GM23338 (cell line): ENCODE results near the gene RAD9B. TPM values are rescaled to one million over a fixed set of nuclear protein-coding genes. Genes with fewer than 3 reads are reported as not detected.

ENCODE experiments used
- ATAC-seq: fragments of 200-7000 bp; cut with Tn5 transposase; 3 replicates; pipeline ENCODE4 v1.9.1; 2020
- DNase-seq: peaks from one replicate; pipeline ENCODE4 v3.0.0-alpha.2; 2015; ENCODE audit warnings: low spot score
- H2AFZ ChIP-seq: fragments of 200-600 bp; sonication (generic); 2 replicates; pipeline ENCODE4 v1.8.0; 2016; ENCODE audit warnings: antibody characterized with exemption, mild to moderate bottlenecking, moderate library complexity
- H3F3A ChIP-seq: fragments of 200-600 bp; sonication (generic); replicated peaks from 2 replicates; pipeline ENCODE4 v1.8.0; 2017; ENCODE audit warnings: antibody characterized with exemption, mixed run types, low read depth
- H3K27ac ChIP-seq: fragments of 200-600 bp; sonication (generic); 2 replicates; pipeline ENCODE4 v1.6.1; 2016; ENCODE audit warnings: low read depth
- H3K27me3 ChIP-seq: fragments of 200-600 bp; sonication (generic); 2 replicates; pipeline ENCODE4 v1.8.0; 2016; ENCODE audit warnings: mild to moderate bottlenecking, mixed run types, moderate library complexity; ENCODE audit not compliant: insufficient read depth
- H3K36me3 ChIP-seq: fragments of 200-600 bp; sonication (generic); 2 replicates; pipeline ENCODE4 v1.8.0; 2016; ENCODE audit warnings: mild to moderate bottlenecking; ENCODE audit not compliant: insufficient read depth
- H3K4me1 ChIP-seq: fragments of 200-600 bp; sonication (generic); 2 replicates; pipeline ENCODE4 v1.8.0; 2016; ENCODE audit warnings: mild to moderate bottlenecking, moderate library complexity; ENCODE audit not compliant: insufficient read depth
- H3K4me2 ChIP-seq: fragments of 200-600 bp; sonication (generic); 2 replicates; pipeline ENCODE4 v1.7.1; 2017; ENCODE audit warnings: mixed run types
- H3K4me3 ChIP-seq: fragments of 200-600 bp; sonication (generic); 2 replicates; pipeline ENCODE4 v1.6.1; 2016; ENCODE audit warnings: mixed run types
- H3K79me2 ChIP-seq: fragments of 200-600 bp; sonication (generic); replicated peaks from 2 replicates; pipeline ENCODE4 v1.8.0; 2017; ENCODE audit warnings: mild to moderate bottlenecking; ENCODE audit not compliant: insufficient read depth
- H3K9me2 ChIP-seq: fragments of 200-600 bp; sonication (generic); 2 replicates; pipeline ENCODE4 v1.8.0; 2017; ENCODE audit not compliant: insufficient read depth
- H4K20me1 ChIP-seq: fragments of 200-600 bp; sonication (generic); replicated peaks from 2 replicates; pipeline ENCODE4 v1.8.0; 2017; ENCODE audit warnings: mild to moderate bottlenecking; ENCODE audit not compliant: insufficient read depth
- H3K27ac Mint-ChIP-seq: 2 replicates; pipeline ENCODE4 v1.8.0; 2020; ENCODE audit warnings: inconsistent platforms, mild to moderate bottlenecking, moderate library complexity, mixed read lengths
- H3K27me3 Mint-ChIP-seq: 3 replicates; pipeline ENCODE4 v1.8.0; 2022; ENCODE audit warnings: low read depth, mild to moderate bottlenecking, moderate library complexity, mixed read lengths, inconsistent platforms; ENCODE audit not compliant: insufficient read depth, poor library complexity
- H3K36me3 Mint-ChIP-seq: 3 replicates; pipeline ENCODE4 v1.8.0; 2021; ENCODE audit warnings: low read depth, mild to moderate bottlenecking, inconsistent platforms, moderate library complexity, mixed read lengths
- H3K4me1 Mint-ChIP-seq: 3 replicates; pipeline ENCODE4 v1.8.0; 2020; ENCODE audit warnings: mild to moderate bottlenecking, inconsistent platforms, mixed read lengths
- H3K4me3 Mint-ChIP-seq: 3 replicates; pipeline ENCODE4 v1.8.0; 2021; ENCODE audit warnings: moderate library complexity, mild to moderate bottlenecking, inconsistent platforms, mixed read lengths
- H3K9me3 Mint-ChIP-seq: 3 replicates; pipeline ENCODE4 v1.8.0; 2020; ENCODE audit warnings: moderate library complexity, mild to moderate bottlenecking, inconsistent platforms, mixed read lengths
- CREB1 ChIP-seq: fragments of 250-450 bp; sonication (Bioruptor Pico); IDR thresholded peaks from 2 replicates; pipeline ENCODE4 v1.5.0; 2020; ENCODE audit warnings: low read depth, mild to moderate bottlenecking, moderate library complexity
- CTCF ChIP-seq, 2 experiments: fragments of 200-600 bp in 1 of 2; sonication (generic) in 1 of 2; conservative IDR thresholded peaks; 2 replicates each; pipeline versions ENCODE4 v1.5.1 to v1.6.1; 2016 to 2017; ENCODE audit warnings: antibody characterized with exemption in 2 of 2, low read depth in 2 of 2, mild to moderate bottlenecking in 2 of 2, moderate library complexity in 1 of 2
- EZH2 ChIP-seq: fragments of 200-600 bp; sonication (generic); IDR thresholded peaks from one replicate; pipeline ENCODE4 v1.8.0; 2017; ENCODE audit warnings: antibody characterized with exemption, mild to moderate bottlenecking, low read depth; ENCODE audit not compliant: unreplicated experiment
- EZH2phosphoT487 ChIP-seq: fragments of 200-600 bp; sonication (generic); IDR thresholded peaks from one replicate; pipeline ENCODE4 v1.8.1; 2018; ENCODE audit warnings: antibody characterized with exemption; ENCODE audit not compliant: unreplicated experiment
- JUNB ChIP-seq: IDR thresholded peaks from one replicate; pipeline ENCODE4 v1.6.1; 2016; ENCODE audit warnings: antibody characterized with exemption; ENCODE audit not compliant: unreplicated experiment
- NANOG ChIP-seq: IDR thresholded peaks from 2 replicates; pipeline ENCODE4 v1.6.1; 2016; ENCODE audit warnings: antibody characterized with exemption, borderline replicate concordance
- POLR2AphosphoS5 ChIP-seq: IDR thresholded peaks from 2 replicates; pipeline ENCODE4 v1.6.1; 2016; ENCODE audit warnings: antibody characterized with exemption, low read depth
- STAT1 ChIP-seq: IDR thresholded peaks from one replicate; pipeline ENCODE4 v1.6.1; 2016; ENCODE audit warnings: antibody characterized with exemption; ENCODE audit not compliant: unreplicated experiment
- ZNF114 ChIP-seq: fragments of 250-450 bp; sonication (Bioruptor Pico); IDR thresholded peaks from 2 replicates; pipeline ENCODE4 v1.5.0; 2020; ENCODE audit warnings: mild to moderate bottlenecking, moderate library complexity
- ZNF462 ChIP-seq: fragments of 250-450 bp; sonication (Bioruptor Pico); IDR thresholded peaks from 2 replicates; pipeline ENCODE4 v1.5.0; 2020; ENCODE audit warnings: mild to moderate bottlenecking, moderate library complexity
- polyA plus RNA-seq: library from polyadenylated mRNA; unstranded; fragments of >200 nt; fragmentation: Nextera tagmentation; extraction: Ambion mirVana; gene quantifications from 2 replicates; pipeline ENCODE4 v1.2.1, GENCODE V29; 2016
- total RNA-seq: library from RNA; depleted of rRNA; stranded (reverse); fragments of >200 nt; shearing (Covaris generic); gene quantifications from 2 replicates; pipeline ENCODE4 v1.2.3, GENCODE V29; 2014
- TF ChIP-seq, protein P1 (sequence below): IDR thresholded peaks from one replicate; pipeline ENCODE4 v1.6.1; 2018; ENCODE audit warnings: antibody characterized with exemption; ENCODE audit not compliant: unreplicated experiment

The RAD9B gene
- total and polyA plus RNA-seq, 2 experiments from 2014 or later = not detected

- TF ChIP-seq ZNF462 (no peak), POLR2AphosphoS5 (no peak), CREB1 (CRISPR knock-in tag) (no peak), ZNF114 (CRISPR knock-in tag) (no peak)
Observed at GRCh38 chr12:110498984-110499706, 3.0 kb upstream of the RAD9B start (continued).

- peaks cover 30% of the 10 kb centered on the region for H3K79me2 ChIP-seq
- TF ChIP-seq EZH2 = no peak
- no peak for TF ChIP-seq EZH2phosphoT487
- TF ChIP-seq NANOG = no peak
- no peak for TF ChIP-seq POLR2AphosphoS5
- no peak for TF ChIP-seq ZNF114 (CRISPR knock-in tag)
- TF ChIP-seq, protein P1, sequence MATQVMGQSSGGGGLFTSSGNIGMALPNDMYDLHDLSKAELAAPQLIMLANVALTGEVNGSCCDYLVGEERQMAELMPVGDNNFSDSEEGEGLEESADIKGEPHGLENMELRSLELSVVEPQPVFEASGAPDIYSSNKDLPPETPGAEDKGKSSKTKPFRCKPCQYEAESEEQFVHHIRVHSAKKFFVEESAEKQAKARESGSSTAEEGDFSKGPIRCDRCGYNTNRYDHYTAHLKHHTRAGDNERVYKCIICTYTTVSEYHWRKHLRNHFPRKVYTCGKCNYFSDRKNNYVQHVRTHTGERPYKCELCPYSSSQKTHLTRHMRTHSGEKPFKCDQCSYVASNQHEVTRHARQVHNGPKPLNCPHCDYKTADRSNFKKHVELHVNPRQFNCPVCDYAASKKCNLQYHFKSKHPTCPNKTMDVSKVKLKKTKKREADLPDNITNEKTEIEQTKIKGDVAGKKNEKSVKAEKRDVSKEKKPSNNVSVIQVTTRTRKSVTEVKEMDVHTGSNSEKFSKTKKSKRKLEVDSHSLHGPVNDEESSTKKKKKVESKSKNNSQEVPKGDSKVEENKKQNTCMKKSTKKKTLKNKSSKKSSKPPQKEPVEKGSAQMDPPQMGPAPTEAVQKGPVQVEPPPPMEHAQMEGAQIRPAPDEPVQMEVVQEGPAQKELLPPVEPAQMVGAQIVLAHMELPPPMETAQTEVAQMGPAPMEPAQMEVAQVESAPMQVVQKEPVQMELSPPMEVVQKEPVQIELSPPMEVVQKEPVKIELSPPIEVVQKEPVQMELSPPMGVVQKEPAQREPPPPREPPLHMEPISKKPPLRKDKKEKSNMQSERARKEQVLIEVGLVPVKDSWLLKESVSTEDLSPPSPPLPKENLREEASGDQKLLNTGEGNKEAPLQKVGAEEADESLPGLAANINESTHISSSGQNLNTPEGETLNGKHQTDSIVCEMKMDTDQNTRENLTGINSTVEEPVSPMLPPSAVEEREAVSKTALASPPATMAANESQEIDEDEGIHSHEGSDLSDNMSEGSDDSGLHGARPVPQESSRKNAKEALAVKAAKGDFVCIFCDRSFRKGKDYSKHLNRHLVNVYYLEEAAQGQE = no peak
- no peak for TF ChIP-seq CREB1 (CRISPR knock-in tag)
- no peak for TF ChIP-seq CTCF (conservative IDR thresholded peaks at IDR 0.05; ENCODE audit: low read depth in 2 of 2)
- no peak for TF ChIP-seq STAT1
- no peak for TF ChIP-seq JUNB
Observed at GRCh38 chr12:110501399-110501751, 756 bp upstream of the RAD9B start.

More at GRCh38 chr12:110501399-110501751, 756 bp upstream of the RAD9B start:
- Histone ChIP-seq H3K27ac (0 out of 2 replicates have a peak overlapping the region, but pooled peaks have one; percentile 1), H3K9me2 (peaks cover 10% of the 10 kb centered on the region), H3K4me3 (peak overlapping the region; percentile 76), H2AFZ (peak overlapping the region; percentile 48; the same call in 1 of the 2 replicates), H3F3A (no peaks in the 10 kb centered on the region), H4K20me1 (0 out of 2 replicates have a peak, but pooled peaks cover 2% of the 10 kb centered on the region), H3K4me2 (peak overlapping the region; percentile 75), H3K4me1 (peaks cover 6% of the 10 kb centered on the region; the same call in 1 of the 2 replicates), H3K36me3 (no peaks in the 10 kb centered on the region), H3K27me3 (peaks cover 19% of the 10 kb centered on the region)
- Mint-ChIP-seq H3K27ac (peak overlapping the region; percentile 85; the same call in 1 of the 2 replicates), H3K4me1 (peaks cover 6% of the 10 kb centered on the region), H3K4me3 (peak overlapping the region; percentile 99), H3K27me3 (peaks cover 20% of the 10 kb centered on the region), H3K36me3 (peaks cover 11% of the 10 kb centered on the region; the same call in 2 of the 3 replicates), H3K9me3 (peaks cover 19% of the 10 kb centered on the region)
- ATAC-seq (peak; percentile 55), DNase-seq (peak; percentile 59)
